Limb (tissue), 2 donors: ENCODE results near the gene TULP3.
"Not testable (repeated sequence)": the region's sequence is repeated elsewhere in the genome, so short reads cannot be mapped to it uniquely, and the experiment has no call there.

Experiments used
- DNase-seq, 2 donors: peaks; one replicate each; pipeline ENCODE4 v3.0.0-alpha.2; 2016; ENCODE audit errors: extremely low spot score in 2 of 2

TULP3 gene, protein sequence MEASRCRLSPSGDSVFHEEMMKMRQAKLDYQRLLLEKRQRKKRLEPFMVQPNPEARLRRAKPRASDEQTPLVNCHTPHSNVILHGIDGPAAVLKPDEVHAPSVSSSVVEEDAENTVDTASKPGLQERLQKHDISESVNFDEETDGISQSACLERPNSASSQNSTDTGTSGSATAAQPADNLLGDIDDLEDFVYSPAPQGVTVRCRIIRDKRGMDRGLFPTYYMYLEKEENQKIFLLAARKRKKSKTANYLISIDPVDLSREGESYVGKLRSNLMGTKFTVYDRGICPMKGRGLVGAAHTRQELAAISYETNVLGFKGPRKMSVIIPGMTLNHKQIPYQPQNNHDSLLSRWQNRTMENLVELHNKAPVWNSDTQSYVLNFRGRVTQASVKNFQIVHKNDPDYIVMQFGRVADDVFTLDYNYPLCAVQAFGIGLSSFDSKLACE

DNA sequence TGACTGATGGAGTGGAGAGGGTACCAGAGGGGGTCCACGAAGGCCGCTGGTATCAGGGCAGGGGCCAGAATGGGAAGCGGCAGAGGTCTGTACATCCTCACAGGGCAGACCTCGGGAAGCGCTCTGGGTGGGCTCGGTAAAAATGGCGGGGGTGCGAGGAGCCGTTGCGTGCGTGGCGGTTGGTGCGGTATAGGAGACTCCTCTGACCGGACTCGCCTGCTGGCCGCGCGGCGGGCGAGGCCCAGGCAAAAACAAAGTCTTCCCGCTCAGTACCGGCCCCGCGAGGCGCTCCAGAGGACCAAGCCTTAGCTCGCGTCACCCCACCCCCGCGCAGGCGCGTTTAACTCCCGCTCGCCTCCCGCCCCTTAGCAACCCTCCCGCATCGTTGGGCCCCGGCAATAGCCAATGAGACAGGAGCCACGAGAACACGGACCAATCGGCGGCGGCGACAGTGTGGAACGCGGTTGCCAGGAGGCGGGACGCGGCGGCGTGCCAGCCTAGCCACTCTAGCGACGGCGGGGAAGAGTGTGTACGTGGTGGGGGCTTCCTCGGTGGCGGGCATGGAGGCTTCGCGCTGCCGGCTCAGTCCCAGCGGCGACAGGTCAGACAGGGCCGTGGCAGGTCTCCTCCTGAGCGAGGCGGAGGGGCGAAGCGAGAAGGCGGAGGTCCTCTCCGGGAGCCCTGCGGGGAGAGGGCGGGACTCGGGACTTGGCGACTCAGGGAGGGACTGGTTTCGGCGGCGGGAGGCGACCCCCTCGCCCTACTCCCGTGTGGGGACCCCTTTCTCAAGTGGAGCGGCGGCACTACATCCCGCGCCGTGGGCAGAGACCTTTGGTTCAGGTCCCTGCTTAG lies at the start of gene TULP3:
TULP3 (plus strand) TSS at position 504 of the 852 bp plus-strand sequence; CDS start at position 561, 57 bp downstream.
- DNase-seq: peak; percentile 99

DNA sequence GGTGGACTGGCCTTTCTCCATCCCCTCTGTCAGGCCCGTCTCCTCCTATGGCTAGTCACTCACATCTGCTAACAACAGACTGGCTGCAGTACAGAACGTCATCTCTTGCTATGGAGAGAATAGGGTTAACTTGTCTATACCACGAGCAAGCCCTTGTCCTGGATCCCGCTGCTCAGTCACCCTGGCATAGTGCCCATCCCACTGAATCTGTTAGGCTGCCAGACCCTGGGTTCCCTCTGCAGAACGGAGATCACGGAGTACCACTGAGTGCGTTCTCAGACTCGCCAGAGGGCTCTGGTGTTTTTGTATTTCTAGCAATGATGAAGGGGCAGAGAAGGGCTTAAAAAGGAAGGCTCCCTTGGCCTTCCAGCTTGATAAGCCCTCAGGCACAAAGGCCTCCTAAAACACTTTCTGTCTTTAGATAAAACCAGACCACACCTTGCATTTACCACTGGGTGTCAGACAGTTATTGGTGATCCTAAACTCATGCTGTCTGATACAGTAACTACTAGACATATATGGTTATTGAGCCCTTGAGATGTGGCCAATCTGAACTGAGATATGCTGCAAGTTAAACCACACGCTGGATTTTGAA lies 49.5 kb upstream of the TULP3 start:
- no peak for DNase-seq

DNA sequence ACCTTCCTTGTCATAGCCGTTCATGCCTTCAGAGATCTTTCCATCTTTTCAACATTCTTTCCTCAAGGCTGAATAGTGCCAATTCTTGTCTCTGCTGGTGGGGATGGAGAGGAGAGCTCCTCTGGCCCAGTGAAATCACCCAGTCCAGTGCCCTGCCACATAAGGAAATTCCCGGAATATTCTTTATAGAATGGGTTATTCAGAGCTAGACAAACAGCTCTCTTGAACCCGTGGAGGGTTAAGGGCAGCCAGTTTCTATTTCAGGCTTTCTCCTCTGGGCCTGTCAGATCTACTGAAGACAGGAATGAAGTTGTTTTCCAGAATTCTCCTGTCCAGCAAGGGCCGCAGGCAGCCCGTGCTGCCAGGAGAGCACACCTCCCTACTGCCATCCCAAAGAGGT lies 47.7 kb upstream of the TULP3 start:
- DNase-seq: no peak

DNA sequence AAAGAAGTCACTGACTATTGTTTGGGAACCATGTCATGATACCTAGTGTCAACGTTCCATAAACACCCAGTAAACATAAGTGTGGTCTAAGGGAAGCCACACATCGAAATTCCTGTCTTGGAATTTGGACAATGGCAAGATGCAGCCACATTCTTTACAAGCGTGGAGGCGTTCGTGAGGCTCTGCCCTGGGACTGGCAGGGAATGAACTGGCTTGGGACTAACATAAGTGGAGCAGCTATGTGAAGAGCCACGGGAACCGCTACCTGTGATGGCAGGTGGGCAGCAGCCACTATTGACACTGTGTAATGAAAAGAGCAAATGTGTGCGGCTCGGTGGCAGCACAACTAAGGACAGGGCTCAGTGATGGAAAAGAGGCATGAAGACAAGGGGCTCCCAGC lies 45.9 kb upstream of the TULP3 start:
- no peak for DNase-seq

DNA sequence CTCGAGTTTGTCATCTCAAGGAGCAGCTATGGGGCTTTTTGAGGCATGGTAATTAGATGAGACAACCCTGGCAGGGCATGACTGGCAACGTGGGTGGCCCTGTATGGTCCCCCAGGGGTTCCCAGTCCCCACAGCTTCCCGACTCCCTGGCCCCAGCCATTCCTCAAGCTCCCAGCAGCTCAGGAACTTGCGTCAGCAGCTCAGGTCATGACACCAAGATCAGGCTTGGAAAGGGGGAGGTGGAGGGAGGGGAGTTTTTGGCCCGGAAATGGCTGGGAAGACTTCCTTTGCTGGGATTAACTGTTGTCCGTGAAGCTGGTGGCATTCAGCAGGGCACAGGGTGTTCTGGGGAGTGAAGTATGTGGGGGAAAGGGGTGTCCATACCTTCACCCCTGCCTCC lies 45.4 kb upstream of the TULP3 start:
- no peak for DNase-seq

DNA sequence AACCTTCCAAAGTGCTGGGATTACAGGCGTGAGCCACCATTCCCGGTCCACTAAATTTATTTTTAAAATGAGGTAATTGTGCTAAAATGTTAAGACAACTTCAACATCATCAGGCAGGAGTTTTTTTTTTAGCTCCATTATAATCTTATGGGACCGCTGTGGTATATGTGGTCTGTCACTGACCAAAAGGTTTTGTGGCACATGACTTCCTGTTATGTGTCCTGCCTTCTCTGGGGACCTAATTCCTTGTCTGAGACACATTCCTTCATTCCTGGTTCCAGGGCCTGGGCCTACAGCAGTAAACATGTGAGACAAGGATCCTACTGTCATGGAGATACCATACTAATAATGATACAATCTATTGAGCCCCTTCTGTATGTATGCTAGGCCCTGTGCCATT lies 38.8 kb upstream of the TULP3 start:
- no peak for DNase-seq

DNA sequence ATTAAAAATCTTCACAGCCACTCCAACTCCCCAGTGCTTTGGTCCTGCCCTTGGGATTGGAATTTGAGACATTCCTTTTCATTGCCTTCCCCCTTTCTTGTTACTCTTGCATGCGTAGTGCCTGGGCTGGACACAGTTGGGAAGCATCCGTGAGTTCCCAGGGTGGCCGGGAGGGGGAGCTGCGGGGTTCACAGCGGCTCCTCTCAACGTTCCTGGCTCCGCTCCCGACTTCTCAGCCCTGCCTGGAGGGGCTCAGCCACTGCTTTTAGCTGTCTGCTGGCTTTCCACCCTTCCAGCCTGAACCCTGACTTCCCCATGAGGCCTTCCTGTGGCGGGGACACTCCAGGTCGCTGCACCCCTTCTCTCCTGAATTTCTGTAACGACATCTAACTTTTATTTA lies 37.1 kb upstream of the TULP3 start:
- peak; percentile 86 to 90 for DNase-seq

DNA sequence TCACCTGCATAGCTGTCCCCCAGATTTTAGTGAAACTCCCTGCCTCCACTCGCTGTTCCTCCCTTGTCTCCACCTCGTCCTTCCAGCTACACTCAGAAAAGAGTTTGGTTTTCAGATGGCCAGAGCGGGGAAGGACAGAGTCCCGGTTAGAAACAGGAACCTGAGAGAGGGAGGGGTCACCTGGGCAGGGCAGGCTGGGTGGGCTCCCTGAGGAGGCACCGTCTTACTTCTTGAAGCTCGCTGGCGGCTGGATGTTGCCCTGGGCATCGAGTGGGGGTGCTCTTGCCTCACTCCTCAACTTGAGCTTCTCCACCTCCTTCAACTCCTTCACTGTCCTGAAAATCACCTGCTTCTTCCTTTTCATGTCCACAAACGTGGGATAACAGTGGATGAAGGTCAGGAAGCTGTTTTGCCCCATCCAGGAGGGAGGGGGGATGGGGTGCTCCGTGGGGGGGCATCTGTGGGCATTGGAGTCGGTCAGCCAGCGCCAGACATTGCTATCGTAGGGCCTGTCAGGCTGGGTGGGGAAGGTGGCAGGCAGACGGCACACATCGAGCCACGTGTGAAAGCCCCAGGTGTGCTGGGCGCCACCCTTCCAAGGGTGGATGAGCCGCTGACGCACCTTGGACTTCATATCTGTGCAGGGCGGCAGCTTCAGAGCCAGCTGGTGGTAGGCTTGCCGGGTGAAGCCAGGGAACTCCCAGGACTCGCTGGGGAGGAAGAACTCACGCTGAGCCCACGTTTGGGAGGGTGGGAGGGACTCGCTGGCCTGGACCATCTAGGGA lies 35.8 kb upstream of the TULP3 start:
- DNase-seq: no peak

DNA sequence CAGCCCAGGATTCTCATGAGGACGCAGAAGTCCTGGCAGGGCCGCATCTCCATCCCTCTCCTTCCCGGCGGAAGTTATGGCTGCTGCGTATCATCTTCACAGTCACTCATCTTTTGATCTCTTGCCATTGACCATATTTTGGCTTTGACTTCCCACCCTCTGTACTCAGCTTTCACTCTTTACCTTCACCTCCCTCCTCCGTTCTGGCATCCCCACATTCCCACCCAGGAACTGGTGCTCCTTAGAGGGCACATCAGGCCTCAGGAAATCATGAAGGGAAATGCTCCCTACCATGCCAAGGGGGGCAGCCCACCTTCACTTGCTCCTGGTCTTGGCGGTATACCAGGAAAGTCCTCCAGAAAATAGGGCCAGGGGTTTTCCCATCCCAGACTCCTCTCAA lies 35.1 kb upstream of the TULP3 start:
- DNase-seq: no peak

DNA sequence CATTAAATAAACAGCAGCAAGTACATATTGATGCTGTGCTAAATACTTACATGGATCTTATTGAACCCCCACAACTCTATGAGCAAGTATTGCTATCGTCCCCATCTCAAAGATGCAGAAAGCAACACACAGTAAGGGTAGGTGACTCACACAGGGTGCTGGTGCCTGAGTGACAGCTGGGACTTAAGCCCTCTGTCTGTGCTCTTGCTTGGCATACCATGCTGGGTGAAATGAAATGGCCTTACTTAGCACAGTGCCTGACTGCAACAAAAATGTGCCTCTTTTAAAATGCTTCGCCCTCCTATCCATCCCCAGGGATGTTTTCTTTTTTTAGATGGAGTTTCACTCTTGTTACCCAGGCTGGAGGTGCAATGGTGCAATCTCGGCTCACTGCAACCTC lies 34.6 kb upstream of the TULP3 start:
- no peak for DNase-seq

DNA sequence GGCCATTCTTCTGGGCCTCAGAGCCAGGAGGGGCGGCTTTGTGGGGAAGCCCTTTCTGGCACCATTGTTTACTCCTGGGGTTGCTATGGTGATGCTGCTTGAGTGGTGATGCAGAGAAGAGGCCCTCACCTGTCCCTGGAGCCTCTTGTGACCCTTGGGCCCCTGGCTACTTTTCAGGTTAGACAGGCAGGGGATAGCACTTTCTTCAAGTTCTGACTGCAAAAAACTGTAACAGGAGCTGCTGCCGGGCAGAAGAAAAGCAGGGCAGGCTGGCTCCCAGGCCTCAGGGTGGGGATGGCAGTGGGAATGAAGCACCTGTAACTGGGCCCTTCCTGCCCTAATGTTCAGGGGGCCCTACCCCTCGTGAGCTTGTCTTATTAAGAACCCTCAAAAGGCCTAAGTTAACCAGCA lies 33.7 kb upstream of the TULP3 start, which contains the start of gene TEX52:
TEX52 (minus strand) TSS at position 19 of the 411 bp plus-strand sequence; CDS start at position 6, 13 bp downstream.
- DNase-seq: no peak

DNA sequence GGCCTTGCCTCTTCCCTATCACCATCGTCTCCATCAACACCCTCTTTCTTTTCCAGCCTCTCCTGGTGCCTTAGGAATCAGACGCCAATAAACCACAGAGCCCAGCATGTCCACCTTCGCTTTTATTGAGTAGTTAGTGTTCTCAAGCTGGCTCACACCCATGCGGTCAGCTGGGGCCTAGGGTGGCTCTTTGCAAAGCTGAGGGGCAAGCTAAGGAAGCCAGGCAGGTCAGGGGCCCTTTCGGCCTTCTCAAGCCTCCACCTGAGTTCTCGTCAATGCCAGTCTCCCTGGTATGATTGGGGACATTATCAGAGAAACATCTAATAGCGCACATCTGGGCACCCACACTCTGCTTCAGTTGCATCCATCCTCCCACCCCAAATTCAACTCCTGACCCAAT lies 33.1 kb upstream of the TULP3 start:
- DNase-seq: no peak

DNA sequence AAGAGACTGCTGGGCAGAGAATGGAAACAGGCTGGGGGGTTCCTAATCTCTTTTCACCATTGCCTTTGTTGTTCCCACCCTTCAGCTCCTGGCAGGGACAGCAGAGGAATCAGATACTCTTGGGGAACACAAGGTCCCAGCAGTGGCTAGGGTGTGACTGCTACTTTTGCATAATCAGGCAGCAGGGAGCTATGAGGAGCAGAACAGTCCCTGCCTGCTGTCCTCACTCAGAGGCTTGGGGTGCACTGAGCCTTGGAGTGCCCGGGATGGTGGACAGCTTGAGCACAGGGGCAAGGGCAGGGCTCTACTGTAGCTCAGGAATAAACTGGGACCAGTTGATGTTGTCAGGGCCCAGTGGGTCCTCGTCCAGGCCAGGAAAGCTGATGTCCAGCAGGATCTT lies 32.4 kb upstream of the TULP3 start:
- DNase-seq: no peak

DNA sequence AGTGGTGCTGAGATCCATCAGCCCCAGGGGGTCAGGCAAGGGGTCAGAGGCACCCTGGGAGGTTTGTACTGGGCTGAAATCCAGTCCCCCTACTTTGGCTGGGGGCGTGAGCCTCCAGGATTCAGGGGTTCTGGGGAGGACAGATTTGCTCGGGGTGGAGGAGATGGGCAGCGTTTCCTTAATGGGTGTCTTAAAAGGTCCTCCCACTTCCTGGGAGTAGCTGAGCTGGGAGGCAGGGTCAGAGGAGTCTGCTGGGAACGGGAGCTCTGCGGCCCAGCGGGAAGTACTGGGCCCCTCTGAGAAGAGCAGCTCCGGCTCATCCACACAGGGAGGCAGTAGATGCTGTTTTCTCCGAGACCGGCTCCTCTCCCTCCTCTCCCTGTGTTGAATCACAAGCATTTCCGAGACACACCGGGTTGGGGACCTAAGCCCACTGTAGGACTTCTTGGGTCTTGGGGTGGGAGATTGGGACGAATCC lies 31.7 kb upstream of the TULP3 start:
- DNase-seq: no peak

DNA sequence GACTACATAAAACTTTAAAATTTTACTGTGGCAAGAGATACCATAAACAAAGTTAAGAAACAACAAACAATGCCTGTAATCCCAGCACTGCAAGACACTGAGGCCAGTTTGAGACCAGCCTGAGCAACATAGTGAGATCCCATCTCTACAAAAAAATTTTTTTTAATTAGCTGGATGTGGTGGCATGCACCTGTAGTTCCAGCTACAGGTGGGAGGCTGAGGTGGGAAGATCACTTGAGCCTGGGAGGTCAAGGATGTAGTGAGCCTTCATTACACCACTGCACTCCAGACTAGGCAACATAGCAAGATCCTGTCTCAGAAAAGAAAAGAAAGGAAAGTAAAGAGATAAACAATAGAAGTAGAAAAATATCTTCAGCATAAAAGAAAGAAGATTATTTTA lies 30.5 kb upstream of the TULP3 start:
- no peak for DNase-seq

DNA sequence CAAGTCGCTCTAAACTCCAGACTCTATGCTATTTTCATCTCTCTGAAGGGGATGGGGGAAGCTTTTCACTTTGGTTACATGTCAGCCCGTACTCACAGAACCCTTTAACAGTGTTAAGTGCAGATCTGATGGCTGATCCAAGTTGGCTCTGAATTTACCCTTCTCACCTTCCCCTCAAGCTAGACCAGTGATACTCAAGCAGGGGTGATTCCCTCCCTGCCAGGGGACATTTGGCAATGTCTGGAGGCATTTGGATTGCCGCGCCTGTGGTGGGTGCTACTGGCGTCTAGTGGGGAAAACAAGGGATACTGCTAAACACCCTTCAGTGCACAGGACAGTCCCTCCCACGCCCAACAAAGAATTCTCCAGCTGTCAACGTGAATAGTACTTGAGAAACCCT lies 27.8 kb upstream of the TULP3 start:
- no peak for DNase-seq

DNA sequence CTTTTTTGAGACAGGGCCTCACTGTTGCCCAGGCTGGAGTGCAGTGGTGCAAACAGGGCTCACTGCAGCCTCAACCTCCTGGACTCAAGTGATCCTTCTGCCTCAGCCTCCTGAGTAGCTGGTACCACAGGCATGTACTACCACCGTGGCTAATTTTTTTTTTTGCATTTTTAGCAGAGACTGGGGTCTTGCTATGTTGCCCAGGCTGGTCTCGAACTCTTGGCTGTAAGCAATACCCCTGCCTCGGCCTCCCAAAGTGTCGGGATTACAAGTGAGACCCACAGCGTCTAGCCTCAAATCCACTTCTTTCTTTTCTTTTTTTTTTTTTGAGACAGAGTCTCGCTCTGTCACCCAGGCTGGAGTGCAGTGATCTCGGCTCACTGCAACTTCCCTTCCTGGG lies 27.3 kb upstream of the TULP3 start:
- not testable (repeated sequence) for DNase-seq

DNA sequence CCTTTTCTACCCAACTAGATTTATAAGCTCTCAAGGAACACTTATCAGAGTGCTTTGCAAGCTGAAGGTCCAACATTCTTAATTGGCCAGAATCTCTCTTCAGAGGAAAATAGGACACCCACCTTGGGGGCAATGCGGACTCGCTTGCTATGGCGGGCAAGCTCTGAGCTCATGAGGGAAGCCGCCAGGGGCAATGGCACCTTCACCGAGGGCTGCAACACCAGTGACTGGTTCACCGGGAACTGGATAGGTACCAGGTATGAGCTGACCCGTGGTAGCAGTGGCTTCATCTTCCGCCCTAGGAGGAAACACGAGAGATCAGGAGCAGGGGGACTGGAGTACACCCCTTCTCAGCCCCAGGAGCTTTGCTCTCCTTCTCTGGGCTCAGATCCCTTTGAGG lies 26.5 kb upstream of the TULP3 start:
- DNase-seq: no peak

DNA sequence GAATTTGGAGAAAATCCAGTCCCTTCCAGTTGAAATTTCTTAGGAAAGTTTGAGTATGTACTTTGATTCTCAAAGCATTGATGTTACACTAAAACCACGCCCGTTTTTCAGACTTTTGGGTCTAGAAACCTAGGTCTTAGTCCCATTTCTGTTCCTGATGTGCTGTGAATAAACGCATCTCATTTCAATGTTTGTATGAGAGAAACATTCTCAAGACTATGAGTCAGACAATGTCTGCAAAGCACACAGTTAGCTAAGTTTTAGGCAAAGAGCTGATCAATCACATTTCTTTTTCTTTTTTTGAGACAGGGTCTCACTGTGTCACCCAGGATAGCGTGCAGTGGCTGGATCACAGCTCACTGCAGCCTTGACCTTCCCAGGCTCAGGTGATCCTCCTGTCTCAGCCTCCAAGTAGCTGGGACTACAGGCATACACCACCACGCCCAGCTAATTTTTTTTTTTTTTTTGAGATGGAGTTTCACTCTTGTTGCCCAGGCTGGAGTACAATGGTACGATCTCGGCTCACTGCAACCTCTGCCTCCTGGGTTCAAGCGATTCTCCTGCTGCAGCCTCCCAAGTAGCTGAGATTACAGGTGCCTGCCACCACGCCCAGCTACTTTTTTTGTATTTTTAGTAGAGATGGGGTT lies 21.6 kb upstream of the TULP3 start:
- not testable (repeated sequence) for DNase-seq

DNA sequence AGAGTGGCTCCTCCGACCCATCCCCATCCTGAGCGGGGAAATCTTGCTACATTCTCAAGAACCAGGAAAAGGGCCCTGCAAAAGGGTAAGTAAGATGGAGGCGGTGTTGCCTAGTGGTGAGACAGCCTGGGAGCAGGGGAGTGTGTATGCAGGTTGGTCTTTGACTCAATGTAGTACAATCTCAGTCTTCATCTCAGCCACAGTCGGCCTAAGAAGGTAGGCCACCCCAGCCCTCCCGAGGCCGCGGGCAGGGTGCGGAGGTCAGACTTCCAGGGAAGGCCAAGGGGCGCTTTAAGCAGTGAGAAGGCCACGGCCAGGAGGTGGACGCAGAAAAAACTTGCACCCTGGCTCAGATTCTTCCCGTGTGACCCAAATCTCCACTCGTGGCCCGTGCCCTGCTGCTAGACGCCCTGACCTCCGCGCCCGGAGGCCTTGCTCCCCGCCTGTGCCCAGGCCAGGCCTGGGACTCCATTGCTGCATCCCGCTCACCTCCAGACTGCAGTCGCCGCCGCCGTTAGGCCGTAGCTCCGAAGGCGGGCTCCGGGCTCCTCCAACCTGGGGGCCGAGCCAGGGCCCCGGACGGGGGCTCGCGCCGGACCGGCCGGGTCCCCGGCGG lies 14.2 kb upstream of the TULP3 start:
- no peak for DNase-seq
